CD8-positive, alpha-beta memory T cell (primary cell): Measurements from ENCODE around the gene TRIM45. TPM values are rescaled to one million over a fixed set of nuclear protein-coding genes. Genes with fewer than 3 reads are reported as not detected.
"Not testable (repeated sequence)": the region's sequence is repeated elsewhere in the genome, so short reads cannot be mapped to it uniquely, and the experiment has no call there.

Experiments
- CTCF ChIA-PET: fragments of 350-600 bp; sonication (Branson Sonifier 250); formaldehyde crosslinking; loops from one replicate; lab custom pipeline; 2021; ENCODE audit warnings: antibody characterized with exemption; lab: Charles Lee
- POLR2A ChIA-PET: fragments of 350-600 bp; sonication (Branson Sonifier 250); formaldehyde crosslinking; loops from one replicate; lab custom pipeline; 2021; ENCODE audit warnings: antibody characterized with exemption; lab: Charles Lee
- DNase-seq, 5 donors: peaks; one replicate each; pipeline versions ENCODE4 v3.0.0 to v3.0.0-alpha.2; 2020 to 2022; ENCODE audit warnings: mixed read lengths in 1 of 5
- H3K27ac ChIP-seq: one replicate; pipeline ENCODE4 v1.7.0; 2013; ENCODE audit warnings: low read depth, mild to moderate bottlenecking, low read length, moderate library complexity
- H3K27me3 ChIP-seq: 2 replicates; pipeline ENCODE4 v1.7.0; 2013; ENCODE audit warnings: low read length, mild to moderate bottlenecking; ENCODE audit not compliant: insufficient read depth, poor library complexity, severe bottlenecking
- H3K36me3 ChIP-seq: 2 replicates; pipeline ENCODE4 v1.7.0; 2013; ENCODE audit warnings: mild to moderate bottlenecking, low read length, moderate library complexity; ENCODE audit not compliant: insufficient read depth
- H3K4me1 ChIP-seq: 2 replicates; pipeline ENCODE4 v1.7.0; 2013; ENCODE audit warnings: mild to moderate bottlenecking, low read length, moderate library complexity; ENCODE audit not compliant: insufficient read depth
- H3K4me3 ChIP-seq: 2 replicates; pipeline ENCODE4 v1.7.0; 2013; ENCODE audit warnings: mild to moderate bottlenecking, low read length
- H3K9me3 ChIP-seq: 2 replicates; pipeline ENCODE4 v1.7.0; 2013; ENCODE audit warnings: mild to moderate bottlenecking, low read length
- H3K27ac Mint-ChIP-seq, 8 donors: one replicate each; pipeline ENCODE4 v1.8.0; 2020 to 2021; ENCODE audit warnings: mixed read lengths in 8 of 8, mild to moderate bottlenecking in 6 of 8, inconsistent platforms in 3 of 8, moderate library complexity in 3 of 8
- H3K27me3 Mint-ChIP-seq, 2 donors: one replicate each; pipeline ENCODE4 v1.8.0; 2020 to 2021; ENCODE audit warnings: mixed read lengths in 2 of 2, mild to moderate bottlenecking in 1 of 2, moderate library complexity in 1 of 2
- H3K36me3 Mint-ChIP-seq, 3 donors: one replicate each; pipeline ENCODE4 v1.8.0; 2020 to 2021; ENCODE audit warnings: mixed read lengths in 3 of 3, inconsistent platforms in 1 of 3, mild to moderate bottlenecking in 1 of 3
- H3K4me1 Mint-ChIP-seq, 3 donors: one replicate each; pipeline ENCODE4 v1.8.0; 2020 to 2021; ENCODE audit warnings: mixed read lengths in 3 of 3, inconsistent platforms in 1 of 3, mild to moderate bottlenecking in 1 of 3
- H3K4me3 Mint-ChIP-seq, 7 donors: one replicate each; pipeline ENCODE4 v1.8.0; 2020 to 2021; ENCODE audit warnings: mixed read lengths in 7 of 7, mild to moderate bottlenecking in 6 of 7, moderate library complexity in 4 of 7, inconsistent platforms in 2 of 7
- H3K9me3 Mint-ChIP-seq, 5 donors: one replicate each; pipeline ENCODE4 v1.8.0; 2020 to 2022; ENCODE audit warnings: mixed read lengths in 5 of 5, mild to moderate bottlenecking in 3 of 5, moderate library complexity in 2 of 5, inconsistent platforms in 1 of 5
- polyA plus RNA-seq: library from polyadenylated mRNA; unstranded; fragments of 300-500 nt; fragmentation: Illumina TruSeq; gene quantifications from one replicate; pipeline ENCODE4 v1.2.3, GENCODE V29; 2021
- total RNA-seq, 2 experiments: library from RNA; stranded (reverse); gene quantifications; one replicate each; pipeline ENCODE4 v1.2.3, GENCODE V29; 2021

The TRIM45 gene
- total and polyA plus RNA-seq, 3 experiments from 2014 or later, result 0.06 to 1.3 (median 0.84) TPM

- CTCF ChIA-PET, H3K27ac Mint-ChIP-seq, POLR2A ChIA-PET, H3K4me1 Mint-ChIP-seq, H3K4me3 Mint-ChIP-seq, H3K4me3 ChIP-seq, H3K27ac ChIP-seq, H3K9me3 Mint-ChIP-seq, H3K36me3 Mint-ChIP-seq, H3K4me1 ChIP-seq, H3K9me3 ChIP-seq, H3K36me3 ChIP-seq, DNase-seq, H3K27me3 ChIP-seq: not testable (repeated sequence)
- H3K27me3 Mint-ChIP-seq, result peaks cover 3 to 19% of the 10 kb centered on the region in 2 donors
Measured at GRCh38 chr1:117151305-117151704, 29.8 kb upstream of the TRIM45 start.

- Mint-ChIP-seq H3K4me3 (no peak overlapping the region), H3K9me3 (no peaks in the 10 kb centered on the region), H3K4me1 (no peaks in the 10 kb centered on the region), H3K27ac (no peak overlapping the region), H3K27me3 (peaks cover 4 to 25% of the 10 kb centered on the region in 2 donors), H3K36me3 (no peaks in the 10 kb centered on the region)
- CTCF ChIA-PET, result no interaction called here
- no peak overlapping the region for H3K27ac ChIP-seq
- no peaks in the 10 kb centered on the region for H3K27me3 ChIP-seq
- no peak for DNase-seq
- no peaks in the 10 kb centered on the region for H3K9me3 ChIP-seq
- H3K4me3 ChIP-seq, result no peak overlapping the region
- H3K36me3 ChIP-seq, result no peaks in the 10 kb centered on the region
- POLR2A ChIA-PET, result no interaction called here
- no peaks in the 10 kb centered on the region for H3K4me1 ChIP-seq
Measured at GRCh38 chr1:117150316-117150715, 28.8 kb upstream of the TRIM45 start.

DNA sequence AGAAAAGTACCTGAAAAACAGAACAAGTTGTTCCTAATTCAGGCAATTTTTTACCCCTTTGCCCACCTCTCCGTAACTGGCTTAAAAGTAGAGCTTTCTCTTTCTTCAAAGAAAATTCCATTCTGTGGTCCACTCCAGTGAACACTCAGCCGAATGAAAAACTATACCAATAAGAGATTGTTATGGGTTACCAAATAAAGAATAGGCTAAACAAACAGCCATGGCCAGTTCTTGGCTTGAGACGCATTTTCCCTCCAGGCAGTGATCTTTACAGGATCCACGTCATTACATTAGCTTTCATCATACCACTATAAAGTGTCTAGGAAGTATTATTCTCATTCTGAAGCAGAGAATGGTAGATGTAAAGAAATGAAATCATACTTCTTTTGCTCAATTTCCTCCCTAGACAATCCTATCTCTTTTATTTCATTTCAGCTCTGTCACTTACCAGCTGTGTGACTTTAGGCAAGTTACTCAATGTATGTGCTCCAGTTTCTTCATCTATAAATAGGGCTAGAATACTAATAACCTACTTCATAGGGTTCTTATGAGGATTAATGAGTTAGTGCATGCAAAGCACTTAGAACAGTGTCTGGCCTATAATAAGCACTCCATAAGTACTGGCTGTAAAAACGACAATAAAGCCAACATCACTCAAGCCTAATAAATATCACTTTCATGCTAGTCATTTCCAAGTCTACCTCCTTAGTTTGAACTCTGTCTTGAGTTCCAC lies 26.5 kb upstream of the TRIM45 start:
- H3K27ac ChIP-seq, result no peak overlapping the region
- no peaks in the 10 kb centered on the region for H3K4me1 ChIP-seq
- ChIA-PET POLR2A (no interaction called here), CTCF (no interaction called here)
- no peaks in the 10 kb centered on the region for H3K9me3 Mint-ChIP-seq
- H3K4me1 Mint-ChIP-seq, result no peaks in the 10 kb centered on the region
- no peak for DNase-seq
- no peak overlapping the region for H3K4me3 ChIP-seq
- peaks cover 4 to 29% of the 10 kb centered on the region in 2 donors for H3K27me3 Mint-ChIP-seq
- H3K27ac Mint-ChIP-seq, result no peak overlapping the region
- no peaks in the 10 kb centered on the region for H3K9me3 ChIP-seq
- no peaks in the 10 kb centered on the region for H3K36me3 Mint-ChIP-seq
- H3K27me3 ChIP-seq, result no peaks in the 10 kb centered on the region
- no peak overlapping the region for H3K4me3 Mint-ChIP-seq
- H3K36me3 ChIP-seq, result no peaks in the 10 kb centered on the region

GRCh38 chr1:117147341-117147831 lies 25.8 kb upstream of the TRIM45 start:
- CTCF ChIA-PET, result no interaction called here
- H3K36me3 Mint-ChIP-seq, result no peaks in the 10 kb centered on the region
- POLR2A ChIA-PET, result no interaction called here
- Histone ChIP-seq H3K4me3 (no peak overlapping the region), H3K27ac (no peak overlapping the region), H3K27me3 (no peaks in the 10 kb centered on the region), H3K9me3 (no peaks in the 10 kb centered on the region), H3K36me3 (no peaks in the 10 kb centered on the region), H3K4me1 (no peaks in the 10 kb centered on the region)
- H3K4me1 Mint-ChIP-seq, result no peaks in the 10 kb centered on the region
- H3K9me3 Mint-ChIP-seq, result no peaks in the 10 kb centered on the region
- H3K27me3 Mint-ChIP-seq, result peaks cover 4 to 29% of the 10 kb centered on the region in 2 donors
- H3K27ac Mint-ChIP-seq, result no peak overlapping the region
- no peak for DNase-seq
- no peak overlapping the region for H3K4me3 Mint-ChIP-seq

GRCh38 chr1:117146575-117147340 lies 25.2 kb upstream of the TRIM45 start:
- no peaks in the 10 kb centered on the region for H3K27me3 ChIP-seq
- no peaks in the 10 kb centered on the region for H3K4me1 Mint-ChIP-seq
- no peaks in the 10 kb centered on the region for H3K9me3 ChIP-seq
- no peaks in the 10 kb centered on the region for H3K36me3 Mint-ChIP-seq
- no peaks in the 10 kb centered on the region for H3K4me1 ChIP-seq
- ChIA-PET POLR2A (no interaction called here), CTCF (no interaction called here)
- H3K36me3 ChIP-seq, result no peaks in the 10 kb centered on the region
- no peak overlapping the region for H3K4me3 Mint-ChIP-seq
- no peak overlapping the region for H3K27ac Mint-ChIP-seq
- no peaks in the 10 kb centered on the region for H3K9me3 Mint-ChIP-seq
- no peak overlapping the region for H3K27ac ChIP-seq
- DNase-seq, result no peak
- no peak overlapping the region for H3K4me3 ChIP-seq
- H3K27me3 Mint-ChIP-seq, result peaks cover 4 to 29% of the 10 kb centered on the region in 2 donors

GRCh38 chr1:117146072-117146471 lies 24.5 kb upstream of the TRIM45 start:
- no peaks in the 10 kb centered on the region for H3K9me3 Mint-ChIP-seq
- Histone ChIP-seq H3K36me3 (no peaks in the 10 kb centered on the region), H3K27ac (no peak overlapping the region), H3K4me3 (no peak overlapping the region), H3K27me3 (no peaks in the 10 kb centered on the region), H3K4me1 (no peaks in the 10 kb centered on the region), H3K9me3 (no peaks in the 10 kb centered on the region)
- peaks cover 4 to 29% of the 10 kb centered on the region in 2 donors for H3K27me3 Mint-ChIP-seq
- CTCF ChIA-PET, result interaction anchor here (1.2 kb wide), 1 partner anchor 23 kb away, joined by 4 read pairs; no protein-coding TSS in a partner anchor
- H3K4me3 Mint-ChIP-seq, result no peak overlapping the region
- no peaks in the 10 kb centered on the region for H3K36me3 Mint-ChIP-seq
- no peak overlapping the region for H3K27ac Mint-ChIP-seq
- no peaks in the 10 kb centered on the region for H3K4me1 Mint-ChIP-seq
- POLR2A ChIA-PET, result no interaction called here
- no peak for DNase-seq

DNA sequence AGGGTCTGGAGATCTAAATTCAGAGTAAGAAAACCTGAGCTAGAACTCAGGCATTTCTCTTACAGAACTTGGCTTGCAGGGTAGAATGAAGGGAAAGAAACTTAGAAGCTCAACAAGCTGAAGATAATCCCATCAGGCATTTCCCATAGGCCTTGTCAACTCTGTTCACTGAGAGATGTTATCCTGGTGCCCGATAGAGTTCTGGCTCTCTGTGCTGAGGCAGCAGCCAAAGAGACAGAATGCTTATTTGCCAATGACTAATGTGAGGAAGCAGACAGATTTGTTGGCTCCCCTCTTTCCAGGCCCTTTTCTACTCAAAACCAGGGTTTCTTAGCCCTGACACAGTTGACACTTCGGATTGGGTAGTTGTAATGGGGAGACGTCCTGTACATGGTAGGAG lies 22.3 kb upstream of the TRIM45 start:
- no peak overlapping the region for H3K27ac ChIP-seq
- no peak overlapping the region for H3K4me3 ChIP-seq
- no peaks in the 10 kb centered on the region for H3K9me3 ChIP-seq
- Mint-ChIP-seq H3K36me3 (no peaks in the 10 kb centered on the region), H3K27me3 (peaks cover 4 to 29% of the 10 kb centered on the region in 2 donors), H3K4me1 (no peaks in the 10 kb centered on the region), H3K4me3 (no peak overlapping the region), H3K27ac (no peak overlapping the region), H3K9me3 (no peaks in the 10 kb centered on the region)
- no peaks in the 10 kb centered on the region for H3K36me3 ChIP-seq
- CTCF ChIA-PET, result no interaction called here
- DNase-seq, result no peak
- POLR2A ChIA-PET, result no interaction called here
- H3K4me1 ChIP-seq, result no peaks in the 10 kb centered on the region
- H3K27me3 ChIP-seq, result no peaks in the 10 kb centered on the region

DNA sequence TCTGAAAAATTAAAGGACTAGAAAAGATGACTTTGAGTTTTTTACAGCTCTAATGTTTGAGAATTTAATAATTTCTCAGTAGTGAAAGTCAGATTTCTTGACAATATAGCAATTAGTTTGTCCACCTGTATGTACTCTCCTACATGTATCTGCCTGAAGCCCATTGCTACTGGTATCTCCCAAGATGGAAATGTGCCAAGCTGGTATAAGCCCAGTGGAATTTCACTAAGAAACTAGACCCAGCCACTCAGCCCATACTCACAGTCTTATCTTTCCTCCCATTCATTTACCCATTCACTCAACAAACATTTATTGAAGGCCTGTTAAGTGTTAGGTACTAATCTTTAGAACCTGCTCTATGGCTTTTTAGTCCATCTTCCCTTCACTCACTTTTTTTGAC lies 21.6 kb upstream of the TRIM45 start:
- H3K27ac Mint-ChIP-seq, result no peak overlapping the region
- DNase-seq, result no peak
- no peak overlapping the region for H3K4me3 Mint-ChIP-seq
- ChIA-PET POLR2A (no interaction called here), CTCF (no interaction called here)
- Histone ChIP-seq H3K4me1 (no peaks in the 10 kb centered on the region), H3K9me3 (no peaks in the 10 kb centered on the region), H3K4me3 (no peak overlapping the region), H3K27me3 (no peaks in the 10 kb centered on the region), H3K27ac (no peak overlapping the region), H3K36me3 (no peaks in the 10 kb centered on the region)
- H3K4me1 Mint-ChIP-seq, result no peaks in the 10 kb centered on the region
- H3K27me3 Mint-ChIP-seq, result peaks cover 4 to 23% of the 10 kb centered on the region in 2 donors
- H3K36me3 Mint-ChIP-seq, result no peaks in the 10 kb centered on the region
- no peaks in the 10 kb centered on the region for H3K9me3 Mint-ChIP-seq
